Fibroblast of villous mesenchyme (primary cell): ENCODE results near the gene SMCO1. TPM values are rescaled to one million over a fixed set of nuclear protein-coding genes. Genes with fewer than 3 reads are reported as not detected.
"Not testable (repeated sequence)": the region's sequence is repeated elsewhere in the genome, so short reads cannot be mapped to it uniquely, and the experiment has no call there.

Experiments
- DNase-seq: peaks from one replicate; pipeline ENCODE4 v3.0.0-alpha.2; 2010; ENCODE audit warnings: low read depth
- H3K4me3 ChIP-seq: 2 replicates; pipeline ENCODE4 v1.5.1; 2011; ENCODE audit warnings: low read depth, mild to moderate bottlenecking, low read length
- CTCF ChIP-seq: IDR thresholded peaks from 2 replicates; pipeline ENCODE4 v1.5.1; 2012; ENCODE audit warnings: low read depth, mild to moderate bottlenecking, low read length; ENCODE audit not compliant: insufficient read depth
- total RNA-seq: library from RNA; depleted of rRNA; stranded (reverse); fragments of >200 nt; gene quantifications from 2 replicates; pipeline ENCODE4 v1.2.3, GENCODE V29; 2012

SMCO1 gene
- total RNA-seq, 1 donor: not detected

DNA sequence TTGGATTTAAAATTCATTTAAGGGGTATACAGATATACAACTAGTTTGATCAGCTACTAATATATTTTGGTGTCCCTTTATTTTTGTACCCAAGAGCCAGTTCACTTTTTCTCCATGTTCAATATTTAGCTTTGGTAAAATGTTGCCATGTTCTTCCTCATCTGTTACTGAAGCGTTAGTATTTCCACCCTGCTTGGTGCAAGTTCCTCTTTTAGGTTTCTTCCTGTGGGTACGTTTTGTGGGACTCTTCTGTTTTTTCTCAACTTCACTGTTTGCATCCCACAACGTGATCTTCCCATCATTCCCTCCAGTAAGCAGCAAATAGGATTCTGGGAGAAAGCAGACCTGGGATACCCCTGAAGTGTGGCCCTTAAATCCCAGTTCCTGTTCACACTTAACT is 39.1 kb upstream of the SMCO1 start:
- TF ChIP-seq CTCF: no peak
- no peak overlapping the region for H3K4me3 ChIP-seq
- no peak for DNase-seq

- H3K4me3 ChIP-seq: no peak overlapping the region
- TF ChIP-seq CTCF: no peak
- no peak for DNase-seq
Observed at GRCh38 chr3:196553551-196553950, 38.4 kb upstream of the SMCO1 start.

GRCh38 chr3:196552253-196552652 is 37.1 kb upstream of the SMCO1 start:
- no peak overlapping the region for H3K4me3 ChIP-seq
- no peak for DNase-seq
- no peak for TF ChIP-seq CTCF

GRCh38 chr3:196550172-196550571 is 35.0 kb upstream of the SMCO1 start:
- H3K4me3 ChIP-seq, DNase-seq: not testable (repeated sequence)

DNA sequence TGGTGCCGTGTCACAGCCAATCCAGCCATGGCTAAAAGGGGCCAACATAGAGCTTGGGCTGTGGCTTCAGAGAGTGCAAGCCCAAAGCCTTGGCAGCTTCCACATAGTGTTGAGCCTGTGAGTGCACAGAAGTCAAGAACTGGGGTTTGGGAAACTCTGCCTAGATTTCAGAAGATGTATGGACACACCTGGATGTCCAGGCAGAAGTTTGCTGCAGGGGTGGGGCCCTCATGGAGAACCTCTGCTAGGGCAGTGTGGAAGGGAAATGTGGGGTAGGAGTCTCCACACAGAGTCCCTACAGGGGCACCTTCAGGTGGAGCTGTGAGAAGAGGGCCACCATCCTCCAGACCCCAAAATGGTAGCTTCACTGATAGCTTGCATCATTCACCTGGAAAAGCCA is 34.2 kb upstream of the SMCO1 start:
- DNase-seq, H3K4me3 ChIP-seq: not testable (repeated sequence)

- H3K4me3 ChIP-seq: no peak overlapping the region
- no peak for DNase-seq
- no peak for TF ChIP-seq CTCF
Observed at GRCh38 chr3:196547067-196547466, 31.9 kb upstream of the SMCO1 start.

DNA sequence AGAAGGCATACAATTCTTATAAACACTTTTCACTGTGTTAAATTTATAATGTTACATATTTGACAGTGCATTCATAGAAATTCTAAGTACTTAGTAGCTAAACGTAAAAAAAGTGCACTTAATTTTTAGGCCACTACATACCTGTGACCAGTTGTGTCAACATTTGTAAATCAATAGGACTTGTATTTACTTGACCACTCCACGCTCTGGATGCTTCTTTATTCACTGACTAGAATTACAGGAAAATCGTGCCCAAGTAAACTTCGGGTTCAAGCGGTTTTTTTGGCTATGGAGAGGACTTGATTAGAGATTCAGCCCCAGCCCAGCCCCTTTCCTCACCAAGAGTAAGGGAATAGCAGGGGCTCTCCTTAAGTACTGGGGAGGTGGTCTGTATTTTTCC is 31.4 kb upstream of the SMCO1 start:
- TF ChIP-seq CTCF: no peak
- no peak for DNase-seq
- no peak overlapping the region for H3K4me3 ChIP-seq

DNA sequence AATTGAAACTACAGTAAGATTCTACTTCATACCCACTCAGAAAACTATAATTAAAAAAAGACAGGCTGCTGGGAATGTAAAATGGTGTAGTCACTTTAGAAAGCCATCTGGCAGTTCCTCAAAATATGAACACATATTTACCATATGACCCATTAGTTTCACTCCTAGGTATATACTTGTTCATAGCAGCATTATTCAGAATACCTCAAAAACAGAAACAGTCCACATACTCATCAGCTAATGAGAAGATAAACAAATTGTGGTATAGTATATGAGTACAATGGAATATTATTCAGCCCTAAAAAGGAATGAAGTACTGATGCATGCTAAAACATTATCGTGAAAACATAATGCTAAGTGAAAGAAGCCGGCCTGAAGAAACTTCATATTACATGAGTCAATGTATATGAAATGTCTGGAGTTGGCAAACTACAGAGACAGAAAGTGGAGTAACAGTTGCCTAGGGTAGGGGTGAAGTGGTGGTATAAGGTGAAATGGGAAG is 29.4 kb upstream of the SMCO1 start:
- no peak for DNase-seq
- H3K4me3 ChIP-seq: no peak overlapping the region
- no peak for TF ChIP-seq CTCF
